Measurements from ENCODE around the gene ZNRF1. TPM values are rescaled to one million over a fixed set of nuclear protein-coding genes. Genes with fewer than 3 reads are reported as not detected.

ZNRF1 gene
- total and polyA plus RNA-seq, 2 of the 13 experiments (the other 11 are each of a cell fraction or from before 2014, with no cell fraction given) = 43.9 to 58.7 TPM

DNA sequence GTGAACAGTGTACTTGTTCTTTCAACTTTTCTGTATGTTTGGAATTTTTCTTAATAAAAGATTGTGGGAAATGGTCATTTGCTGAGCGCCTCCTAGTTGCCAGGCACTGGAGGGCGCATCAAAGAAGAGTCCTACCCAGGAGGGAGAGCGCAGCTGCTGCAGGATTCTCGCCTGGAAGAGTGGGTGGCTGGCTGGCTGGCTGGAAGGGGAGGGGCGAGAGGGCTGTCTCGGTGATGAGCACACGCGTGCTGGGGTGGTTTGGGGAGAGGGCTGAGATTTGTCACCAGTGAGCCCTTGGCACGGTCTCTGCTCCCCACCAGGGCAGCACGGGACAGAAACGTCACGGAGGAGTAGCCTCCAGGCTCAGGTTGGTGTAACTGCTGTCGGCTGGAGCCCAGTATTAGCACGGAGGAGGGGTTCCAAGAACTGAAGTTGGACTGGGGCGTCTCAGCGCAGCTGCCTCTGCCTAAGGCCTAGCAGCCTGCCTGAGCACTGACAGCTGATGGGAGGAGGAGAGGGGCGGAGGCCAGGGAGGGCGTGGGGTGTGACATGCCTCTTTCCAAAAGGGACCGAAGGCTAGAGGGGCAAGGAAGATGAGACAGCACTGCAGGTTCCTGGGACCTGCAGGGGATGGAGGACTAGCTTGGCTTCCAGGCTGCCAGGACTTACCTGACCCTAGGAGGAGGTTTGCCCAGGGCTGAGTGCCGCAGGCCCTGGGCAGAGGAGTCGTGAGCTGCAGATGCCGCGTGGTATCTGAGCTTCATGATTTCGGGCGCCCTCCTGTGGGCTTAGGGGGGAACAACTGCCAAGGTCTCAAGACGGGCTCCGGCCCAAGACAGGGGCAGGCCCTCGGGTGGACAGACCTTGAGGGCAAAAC, 112.1 kb downstream of the ZNRF1 start (continued):
- TF ChIP-seq ZNF407 (CRISPR knock-in tag; IDR thresholded peaks at IDR 0.05; ENCODE audit: not compliant biosample characterization) = peak; percentile 99
- TF ChIP-seq HMG20B (CRISPR knock-in tag; conservative IDR thresholded peaks at IDR 0.05) = no peak
- peak; percentile 59; the same call in 1 of the 2 replicates for TF ChIP-seq SIN3A (IDR thresholded peaks at IDR 0.05; ENCODE audit: borderline replicate concordance, low read depth, low read length)
- TF ChIP-seq NFKB2 (CRISPR knock-in tag; IDR thresholded peaks at IDR 0.05; ENCODE audit: borderline replicate concordance) = peak; percentile 77; the same call in 1 of the 2 replicates
- peak; percentile 88; the same call in 1 of the 2 replicates for TF ChIP-seq ERF (CRISPR knock-in tag; IDR thresholded peaks at IDR 0.05)
- TF ChIP-seq, protein P1, sequence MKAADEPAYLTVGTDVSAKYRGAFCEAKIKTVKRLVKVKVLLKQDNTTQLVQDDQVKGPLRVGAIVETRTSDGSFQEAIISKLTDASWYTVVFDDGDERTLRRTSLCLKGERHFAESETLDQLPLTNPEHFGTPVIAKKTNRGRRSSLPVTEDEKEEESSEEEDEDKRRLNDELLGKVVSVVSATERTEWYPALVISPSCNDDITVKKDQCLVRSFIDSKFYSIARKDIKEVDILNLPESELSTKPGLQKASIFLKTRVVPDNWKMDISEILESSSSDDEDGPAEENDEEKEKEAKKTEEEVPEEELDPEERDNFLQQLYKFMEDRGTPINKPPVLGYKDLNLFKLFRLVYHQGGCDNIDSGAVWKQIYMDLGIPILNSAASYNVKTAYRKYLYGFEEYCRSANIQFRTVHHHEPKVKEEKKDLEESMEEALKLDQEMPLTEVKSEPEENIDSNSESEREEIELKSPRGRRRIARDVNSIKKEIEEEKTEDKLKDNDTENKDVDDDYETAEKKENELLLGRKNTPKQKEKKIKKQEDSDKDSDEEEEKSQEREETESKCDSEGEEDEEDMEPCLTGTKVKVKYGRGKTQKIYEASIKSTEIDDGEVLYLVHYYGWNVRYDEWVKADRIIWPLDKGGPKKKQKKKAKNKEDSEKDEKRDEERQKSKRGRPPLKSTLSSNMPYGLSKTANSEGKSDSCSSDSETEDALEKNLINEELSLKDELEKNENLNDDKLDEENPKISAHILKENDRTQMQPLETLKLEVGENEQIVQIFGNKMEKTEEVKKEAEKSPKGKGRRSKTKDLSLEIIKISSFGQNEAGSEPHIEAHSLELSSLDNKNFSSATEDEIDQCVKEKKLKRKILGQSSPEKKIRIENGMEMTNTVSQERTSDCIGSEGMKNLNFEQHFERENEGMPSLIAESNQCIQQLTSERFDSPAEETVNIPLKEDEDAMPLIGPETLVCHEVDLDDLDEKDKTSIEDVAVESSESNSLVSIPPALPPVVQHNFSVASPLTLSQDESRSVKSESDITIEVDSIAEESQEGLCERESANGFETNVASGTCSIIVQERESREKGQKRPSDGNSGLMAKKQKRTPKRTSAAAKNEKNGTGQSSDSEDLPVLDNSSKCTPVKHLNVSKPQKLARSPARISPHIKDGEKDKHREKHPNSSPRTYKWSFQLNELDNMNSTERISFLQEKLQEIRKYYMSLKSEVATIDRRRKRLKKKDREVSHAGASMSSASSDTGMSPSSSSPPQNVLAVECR (CRISPR knock-in tag; IDR thresholded peaks at IDR 0.05; ENCODE audit: borderline replicate concordance) = peak; percentile 76
- TF ChIP-seq MNT (IDR thresholded peaks at IDR 0.05) = peak; percentile 53; the same call in 1 of the 2 replicates
- no peak for TF ChIP-seq MAFK (conservative IDR thresholded peaks at IDR 0.05 in 1 of 2, IDR thresholded peaks at IDR 0.05 in 1 of 2; ENCODE audit: low read length in 2 of 2)
- TF ChIP-seq ZNF678 (CRISPR knock-in tag; IDR thresholded peaks at IDR 0.05) = 0 out of 2 replicates have a peak, but pooled peaks have one; percentile 22
- TF ChIP-seq SSRP1 (CRISPR knock-in tag; IDR thresholded peaks at IDR 0.05) = peak; percentile 88
- TF ChIP-seq KLF9 (CRISPR knock-in tag; IDR thresholded peaks at IDR 0.05; ENCODE audit: low read depth) = 0 out of 2 replicates have a peak, but pooled peaks have one; percentile 41
- TF ChIP-seq ZNF460 (CRISPR knock-in tag; IDR thresholded peaks at IDR 0.05; ENCODE audit: borderline replicate concordance) = no peak

Measured in HepG2 (cell line).